Kidney (tissue), 14 donors: ENCODE results near the gene TXNDC12. TPM values are rescaled to one million over a fixed set of nuclear protein-coding genes. Genes with fewer than 3 reads are reported as not detected.

ENCODE experiments used
- DNase-seq, 5 donors: peaks; one replicate each; pipeline ENCODE4 v3.0.0-alpha.2; 2013 to 2020
- FAIRE-seq: peaks from 2 replicates; lab custom pipeline; 2012; peaks lifted over from hg19 to GRCh38; lab: Jason Lieb, UNC
- H3K27ac ChIP-seq, 2 donors: one replicate each; pipeline ENCODE4 v1.7.0; 2013; ENCODE audit warnings: low read depth in 2 of 2, low read length in 2 of 2, inconsistent platforms in 1 of 2
- H3K27me3 ChIP-seq: one replicate; pipeline ENCODE4 v1.7.1; 2013; ENCODE audit warnings: low read length, inconsistent platforms; ENCODE audit not compliant: control insufficient read depth, insufficient read depth
- H3K36me3 ChIP-seq, 3 donors: one replicate each; pipeline versions ENCODE4 v1.7.0 to v1.7.1; 2013; ENCODE audit warnings: low read length in 3 of 3, control low read depth in 1 of 3, inconsistent platforms in 1 of 3; ENCODE audit not compliant: insufficient read depth in 3 of 3, control insufficient read depth in 2 of 3
- H3K4me1 ChIP-seq, 3 donors: one replicate each; pipeline versions ENCODE4 v1.7.0 to v1.7.1; 2013; ENCODE audit warnings: low read length in 3 of 3, inconsistent platforms in 1 of 3, low read depth in 1 of 3; ENCODE audit not compliant: control insufficient read depth in 2 of 3, insufficient read depth in 2 of 3
- H3K4me3 ChIP-seq, 3 donors: one replicate each; pipeline versions ENCODE4 v1.7.0 to v1.8.1; 2013; ENCODE audit warnings: low read length in 3 of 3, control low read depth in 1 of 3, inconsistent platforms in 1 of 3
- H3K9ac ChIP-seq, 3 donors: one replicate each; pipeline versions ENCODE4 v1.7.0 to v1.7.1; 2013; ENCODE audit warnings: low read length in 3 of 3, control low read depth in 1 of 3, inconsistent platforms in 1 of 3
- H3K9me3 ChIP-seq, 3 donors: one replicate each; pipeline versions ENCODE4 v1.7.0 to v1.7.1; 2013; ENCODE audit warnings: low read length in 3 of 3, control low read depth in 1 of 3, inconsistent platforms in 1 of 3; ENCODE audit not compliant: control insufficient read depth in 2 of 3, insufficient read depth in 1 of 3
- intact Hi-C: fragments of 100-400 bp; cut with DNase I; formaldehyde crosslinking; loops from one replicate; pipeline ENCODE4 v1.11.1; 2022
- polyA plus RNA-seq: library from polyadenylated mRNA; stranded (reverse); fragments of 350-450 nt; fragmentation: Illumina TruSeq; extraction: RNeasy Lipid Tissue Mini Kit (QIAGEN cat#74804); gene quantifications from one replicate; pipeline ENCODE4 v1.2.3, GENCODE V29; 2014; ENCODE audit warnings: low read depth, low replicate concordance; ENCODE audit not compliant: insufficient read depth
- total RNA-seq: library from RNA; stranded (reverse); fragmentation: NEBNext Ultra II Directional; extraction: Animal tissue kit (Norgen Biotek cat#: 25700); gene quantifications from one replicate; pipeline ENCODE4 v1.2.1, GENCODE V29; 2021
- TF ChIP-seq, protein P1 (sequence below): IDR thresholded peaks from 3 replicates; pipeline ENCODE4 v1.5.1; 2012; ENCODE audit warnings: mild to moderate bottlenecking, moderate library complexity, borderline replicate concordance; ENCODE audit not compliant: insufficient read depth; ENCODE audit errors: extremely low read depth
- donor health status: control.
- donor health status: control.
- donor health status: control.
- donor health status: control.
- donor health status: control.
- donor health status: DM: yes; HTN: yes; CAD: no.
- donor health status: Normal renal cell carcinoma (clear cell type).

The TXNDC12 gene
- total and polyA plus RNA-seq, 2 donors from 2014 or later: 40.5 to 46.0 TPM

DNA sequence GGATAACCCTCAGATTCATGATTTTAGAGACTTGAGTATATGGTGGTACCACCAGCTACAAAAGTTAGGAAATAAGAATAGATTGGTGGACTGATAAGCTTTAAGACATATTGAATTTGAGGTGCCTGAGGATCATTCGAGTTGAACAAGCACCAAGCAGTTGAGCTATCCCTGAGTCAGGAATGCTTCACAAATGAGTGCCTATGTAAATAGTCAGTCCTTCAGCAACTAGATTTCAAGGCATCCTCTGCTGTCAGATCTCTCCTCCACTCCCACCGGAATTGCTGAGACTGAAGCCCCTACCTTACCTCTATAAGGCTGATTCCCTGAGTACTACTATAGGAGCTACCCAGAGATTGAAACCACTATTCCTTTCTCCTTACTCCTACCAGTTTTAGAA, 8.2 kb upstream of the TXNDC12 start:
- Histone ChIP-seq H3K36me3 (peaks cover 12 to 37% (median 21%) of the 10 kb centered on the region in 3 donors), H3K4me3 (no peak overlapping the region), H3K4me1 (peaks cover 0 to 7% (median 0%) of the 10 kb centered on the region in 3 donors), H3K9ac (no peak overlapping the region), H3K27ac (no peak overlapping the region), H3K27me3 (no peaks in the 10 kb centered on the region), H3K9me3 (no peaks in the 10 kb centered on the region)
- FAIRE-seq (no peak), DNase-seq (no peak)
- TF ChIP-seq, protein P1, sequence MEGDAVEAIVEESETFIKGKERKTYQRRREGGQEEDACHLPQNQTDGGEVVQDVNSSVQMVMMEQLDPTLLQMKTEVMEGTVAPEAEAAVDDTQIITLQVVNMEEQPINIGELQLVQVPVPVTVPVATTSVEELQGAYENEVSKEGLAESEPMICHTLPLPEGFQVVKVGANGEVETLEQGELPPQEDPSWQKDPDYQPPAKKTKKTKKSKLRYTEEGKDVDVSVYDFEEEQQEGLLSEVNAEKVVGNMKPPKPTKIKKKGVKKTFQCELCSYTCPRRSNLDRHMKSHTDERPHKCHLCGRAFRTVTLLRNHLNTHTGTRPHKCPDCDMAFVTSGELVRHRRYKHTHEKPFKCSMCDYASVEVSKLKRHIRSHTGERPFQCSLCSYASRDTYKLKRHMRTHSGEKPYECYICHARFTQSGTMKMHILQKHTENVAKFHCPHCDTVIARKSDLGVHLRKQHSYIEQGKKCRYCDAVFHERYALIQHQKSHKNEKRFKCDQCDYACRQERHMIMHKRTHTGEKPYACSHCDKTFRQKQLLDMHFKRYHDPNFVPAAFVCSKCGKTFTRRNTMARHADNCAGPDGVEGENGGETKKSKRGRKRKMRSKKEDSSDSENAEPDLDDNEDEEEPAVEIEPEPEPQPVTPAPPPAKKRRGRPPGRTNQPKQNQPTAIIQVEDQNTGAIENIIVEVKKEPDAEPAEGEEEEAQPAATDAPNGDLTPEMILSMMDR: no peak
- intact Hi-C loops: no loop called here

DNA sequence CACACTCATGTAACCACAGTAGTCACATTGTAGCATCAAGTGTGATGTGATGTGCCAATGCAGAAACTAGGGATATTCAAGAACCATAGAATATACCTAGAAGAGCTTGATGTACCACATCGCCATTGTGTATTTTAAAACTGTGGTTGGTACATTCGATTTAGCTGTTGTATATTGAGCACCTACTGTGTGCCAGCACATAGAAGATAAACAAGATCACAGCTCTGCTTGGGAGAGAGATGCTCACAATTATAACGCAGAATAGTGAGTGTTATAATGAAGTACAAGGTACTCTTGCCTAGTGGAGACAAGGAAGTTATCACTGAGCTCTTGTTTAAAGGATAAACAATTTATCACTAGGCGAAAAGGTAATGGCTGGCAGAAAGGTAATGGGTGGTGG, 5.8 kb upstream of the TXNDC12 start:
- no peaks in the 10 kb centered on the region for H3K27me3 ChIP-seq
- TF ChIP-seq, protein P1: no peak
- no peak for DNase-seq
- FAIRE-seq: no peak
- intact Hi-C loops: no loop called here
- no peak overlapping the region for H3K9ac ChIP-seq
- peaks cover 0 to 14% (median 9%) of the 10 kb centered on the region in 3 donors for H3K4me1 ChIP-seq
- no peak overlapping the region for H3K27ac ChIP-seq
- no peaks in the 10 kb centered on the region for H3K9me3 ChIP-seq
- peaks cover 12 to 30% (median 19%) of the 10 kb centered on the region in 3 donors for H3K36me3 ChIP-seq
- no peak overlapping the region for H3K4me3 ChIP-seq

GRCh38 chr1:52059888-52060287, 4.9 kb upstream of the TXNDC12 start:
- DNase-seq (no peak), FAIRE-seq (no peak)
- Histone ChIP-seq H3K9ac (no peak overlapping the region), H3K9me3 (no peaks in the 10 kb centered on the region), H3K4me1 (peaks cover 0 to 14% (median 9%) of the 10 kb centered on the region in 3 donors), H3K36me3 (peaks cover 12 to 25% (median 19%) of the 10 kb centered on the region in 3 donors), H3K4me3 (no peak overlapping the region), H3K27ac (no peak overlapping the region), H3K27me3 (no peaks in the 10 kb centered on the region)
- TF ChIP-seq, protein P1: no peak
- intact Hi-C loops: no loop called here

DNA sequence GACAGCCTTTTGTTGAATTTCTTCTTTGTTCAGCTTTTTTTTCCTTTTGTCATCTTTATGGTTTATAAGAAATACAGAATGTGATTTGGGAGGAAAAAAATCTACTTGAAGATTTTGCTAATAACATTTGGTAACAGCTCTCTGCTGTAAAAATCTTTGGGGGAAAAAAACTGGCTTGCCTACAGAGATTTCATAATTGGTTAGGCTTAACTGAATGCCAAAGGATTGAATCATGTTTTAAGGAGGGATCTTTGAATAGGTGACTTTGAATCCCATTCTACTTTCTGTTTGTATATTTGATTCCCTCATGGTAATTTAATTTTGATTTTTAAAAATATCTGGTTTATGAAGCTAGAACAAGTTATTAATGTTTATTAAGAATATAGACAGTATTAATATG, 4.3 kb upstream of the TXNDC12 start:
- DNase-seq: no peak
- no peaks in the 10 kb centered on the region for H3K9me3 ChIP-seq
- no peak overlapping the region for H3K9ac ChIP-seq
- H3K36me3 ChIP-seq: peaks cover 12 to 22% (median 19%) of the 10 kb centered on the region in 3 donors
- no peaks in the 10 kb centered on the region for H3K27me3 ChIP-seq
- TF ChIP-seq, protein P1: no peak
- H3K4me3 ChIP-seq: peak overlapping the region in 1 of 3 donors; percentile 21
- peaks cover 0 to 16% (median 12%) of the 10 kb centered on the region in 3 donors for H3K4me1 ChIP-seq
- FAIRE-seq: no peak
- H3K27ac ChIP-seq: no peak overlapping the region
- intact Hi-C loops: no loop called here
